Keratinocyte (primary cell): Measurements from ENCODE around the gene SPON1.

Experiments
- CTCF ChIP-seq, 3 experiments: IDR thresholded peaks in 1 of 3; conservative IDR thresholded peaks in 1 of 3; optimal IDR thresholded peaks in 1 of 3; 2 replicates in 2 of 3; 3 replicates in 1 of 3; pipeline versions ENCODE3 to v1.5.1; 2011; ENCODE audit warnings: low read length in 3 of 3, mild to moderate bottlenecking in 3 of 3, moderate library complexity in 2 of 3, control low read depth in 1 of 3, inconsistent platforms in 1 of 3; ENCODE audit not compliant: insufficient read depth in 2 of 3; ENCODE audit errors: extremely low read depth in 1 of 3
- EZH2 ChIP-seq: IDR thresholded peaks from one replicate; pipeline ENCODE4 v1.6.1; 2012; ENCODE audit warnings: inconsistent platforms, mild to moderate bottlenecking, low read length, moderate library complexity

- no peak for TF ChIP-seq CTCF (optimal IDR thresholded peaks at IDR 0.05 in 1 of 3, IDR thresholded peaks at IDR 0.05 in 1 of 3, conservative IDR thresholded peaks at IDR 0.05 in 1 of 3; ENCODE audit: extremely low read depth in 1 of 3, insufficient read depth in 2 of 3, low read length in 3 of 3)
- TF ChIP-seq EZH2: no peak
Observed at GRCh38 chr11:14042686-14043465, 80.4 kb downstream of the SPON1 start.
